Epithelial cell of esophagus (primary cell): ENCODE results near the gene HAVCR2.
"Not testable (repeated sequence)": the region's sequence is repeated elsewhere in the genome, so short reads cannot be mapped to it uniquely, and the experiment has no call there.

ENCODE experiments used
- DNase-seq: peaks from one replicate; pipeline ENCODE4 v3.0.0; 2010; ENCODE audit warnings: low read depth
- H3K4me3 ChIP-seq: 2 replicates; pipeline ENCODE4 v1.5.1; 2011; ENCODE audit warnings: mild to moderate bottlenecking, low read length, control low read depth
- CTCF ChIP-seq: IDR thresholded peaks from 2 replicates; pipeline ENCODE4 v1.5.1; 2011; ENCODE audit warnings: low read depth, mild to moderate bottlenecking, low read length, control low read depth, inconsistent platforms; ENCODE audit not compliant: insufficient read depth; ENCODE audit errors: missing control alignments

The HAVCR2 gene

DNA sequence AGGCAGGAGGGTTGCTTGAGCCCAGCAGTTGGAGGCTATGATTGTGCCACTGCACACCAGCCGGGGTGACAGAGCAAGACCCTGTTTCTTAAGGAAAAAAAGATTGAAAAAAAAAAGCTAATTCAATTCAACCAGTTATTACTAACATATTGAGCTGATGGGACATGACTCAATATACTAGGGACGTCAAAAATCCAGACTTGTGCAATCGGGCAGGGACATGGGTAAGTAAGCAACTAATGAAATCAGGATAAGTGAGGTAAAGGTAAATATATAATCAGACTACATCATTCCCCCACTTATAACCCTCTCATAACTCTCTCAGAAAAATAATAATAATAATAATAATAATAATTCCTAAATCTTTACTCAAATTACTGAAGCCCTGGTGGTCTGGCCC lies 49.0 kb downstream of the HAVCR2 start:
- no peak for TF ChIP-seq CTCF
- no peak for DNase-seq
- no peak overlapping the region for H3K4me3 ChIP-seq

DNA sequence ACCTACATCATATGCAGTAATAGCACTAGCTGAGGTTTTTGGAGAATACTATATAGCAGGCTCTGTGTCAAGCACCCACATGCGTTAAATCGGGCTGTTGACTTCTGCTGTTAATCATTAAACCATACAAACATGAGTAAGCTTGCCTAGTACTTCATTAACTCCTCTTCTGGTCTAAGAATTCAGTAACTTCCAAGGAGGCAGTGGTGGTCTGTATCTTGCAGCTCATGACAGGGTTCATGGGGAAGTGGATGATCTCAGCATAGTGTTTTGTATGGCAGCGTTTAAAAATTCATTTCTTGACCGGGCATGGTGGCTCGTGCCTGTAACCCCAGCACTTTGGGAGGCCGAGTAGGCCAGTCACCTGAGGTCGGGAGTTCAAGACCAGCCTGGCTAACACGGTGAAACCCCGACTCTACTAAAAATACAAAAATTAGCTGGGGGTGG lies 49.7 kb downstream of the HAVCR2 start, which contains the start of gene HAVCR1:
Gene HAVCR1 (minus strand): TSS at position 24 of the 447 bp plus-strand sequence. CDS start 1,173 bp downstream, outside the sequence.
- no peak for TF ChIP-seq CTCF
- DNase-seq: no peak
- no peak within 1 kb of the TSS for H3K4me3 ChIP-seq

DNA sequence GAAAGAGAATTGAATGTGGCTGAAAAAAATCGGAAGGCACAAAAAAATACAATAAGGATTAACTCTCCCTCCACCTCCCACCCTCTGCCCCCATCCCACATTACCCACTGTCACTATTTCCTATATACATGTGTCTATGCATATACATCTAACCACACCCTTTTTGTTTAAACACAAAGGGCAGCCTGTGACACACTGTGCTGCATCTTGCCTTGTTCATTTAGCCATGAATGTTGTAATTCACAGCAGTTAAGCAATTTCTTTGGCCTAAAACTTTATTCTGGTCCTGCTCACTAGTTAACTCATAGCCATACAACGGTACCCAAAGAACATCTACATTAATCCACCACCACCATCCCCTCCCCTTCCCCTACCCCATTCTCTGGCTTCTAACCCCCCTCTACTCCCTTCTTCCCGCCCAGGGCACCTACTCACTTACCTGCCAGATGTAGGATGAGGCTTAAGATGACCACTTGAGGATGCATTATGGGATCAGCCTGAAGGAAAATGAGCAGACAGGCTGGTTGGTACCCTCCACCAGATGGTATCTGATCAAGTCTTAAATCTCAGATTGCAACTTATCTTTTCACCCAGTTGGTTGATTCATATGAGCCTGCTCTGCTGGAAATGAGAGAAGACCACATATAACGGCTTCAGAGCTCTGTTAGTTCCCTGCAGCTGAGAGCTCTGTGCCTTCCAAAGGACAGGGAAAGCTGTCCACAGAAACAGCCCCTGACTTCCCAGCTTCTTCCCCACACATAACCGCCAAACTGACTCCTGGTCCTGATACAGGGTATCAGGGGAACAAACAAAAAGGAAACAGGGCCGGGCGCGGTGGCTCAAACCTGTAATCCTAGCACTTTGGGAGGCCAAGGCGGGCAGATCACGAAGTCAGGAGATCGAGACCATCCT lies 51.1 kb downstream of the HAVCR2 start:
- DNase-seq: no peak
- no peak overlapping the region for H3K4me3 ChIP-seq
- no peak for TF ChIP-seq CTCF

DNA sequence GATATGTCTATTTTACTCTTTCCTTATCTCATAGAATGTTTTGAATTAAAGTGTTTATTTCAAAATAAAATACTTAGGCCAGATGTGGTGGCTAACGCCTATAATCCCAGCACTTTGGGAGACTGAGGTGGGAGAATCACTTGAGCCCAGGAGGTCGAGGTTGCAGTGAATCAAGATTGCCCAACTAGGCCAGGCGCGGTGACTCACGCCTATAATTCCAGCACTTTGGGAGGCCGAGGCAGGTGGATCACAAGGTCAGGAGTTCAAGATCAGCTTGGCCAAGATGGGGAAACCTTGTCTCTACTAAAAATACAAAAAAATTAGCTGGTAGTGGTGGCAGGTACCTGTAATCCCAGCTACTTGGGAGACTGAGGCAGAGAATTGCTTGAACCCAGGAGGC lies 52.0 kb downstream of the HAVCR2 start:
- DNase-seq, H3K4me3 ChIP-seq: not testable (repeated sequence)

- no peak for TF ChIP-seq CTCF
- H3K4me3 ChIP-seq: no peak overlapping the region
- no peak for DNase-seq
These were observed 57.1 kb downstream of the HAVCR2 start for GRCh38 chr5:157051604-157052245.

DNA sequence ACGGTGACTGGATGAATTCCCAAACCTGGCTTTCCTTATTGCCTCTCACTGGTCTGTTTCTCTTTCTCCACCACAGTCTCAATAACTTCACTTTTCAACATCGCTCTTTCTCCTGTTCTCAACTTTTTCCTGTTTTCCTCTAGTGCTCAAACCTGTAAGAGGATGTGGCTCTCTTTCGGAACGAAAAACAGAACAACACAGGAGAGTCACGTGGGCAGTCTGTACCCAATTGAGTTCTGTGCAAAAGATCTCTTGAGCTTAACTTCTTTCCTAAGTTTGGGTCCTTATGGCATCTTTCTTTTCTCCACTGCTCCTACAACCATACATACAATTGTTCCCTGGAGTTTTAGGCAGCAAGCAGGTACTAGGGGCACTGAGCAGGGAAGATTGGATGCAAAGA lies 58.8 kb downstream of the HAVCR2 start:
- no peak for TF ChIP-seq CTCF
- DNase-seq: no peak
- no peak overlapping the region for H3K4me3 ChIP-seq

GRCh38 chr5:157049605-157050004 lies 59.2 kb downstream of the HAVCR2 start:
- H3K4me3 ChIP-seq: no peak overlapping the region
- DNase-seq: no peak
- TF ChIP-seq CTCF: no peak
